ENCODE results near the gene MINPP1. TPM values are rescaled to one million over a fixed set of nuclear protein-coding genes. Genes with fewer than 3 reads are reported as not detected.

Gene MINPP1
- total RNA-seq, 2 donors from 2014 or later: 9.5 to 10.7 TPM

GRCh38 chr10:87500646-87501048, 4.0 kb upstream of the MINPP1 start:
- H3K27ac ChIP-seq: no peak overlapping the region
- no peak for DNase-seq (ENCODE audit: low spot score)
- peaks cover 2 to 6% of the 10 kb centered on the region in 2 donors for H3K4me1 ChIP-seq (ENCODE audit: control insufficient read depth in 1 of 2, low read depth in 2 of 2)
- no peaks in the 10 kb centered on the region for H3K27me3 ChIP-seq (replicated peaks; ENCODE audit: insufficient read depth)
- TF ChIP-seq CTCF (IDR thresholded peaks at IDR 0.05): no peak
- no peaks in the 10 kb centered on the region for H3K36me3 ChIP-seq
- ATAC-seq (ENCODE audit: insufficient number of reproducible peaks, low FRiP score, low read depth): no peak
- no peak overlapping the region for H3K4me3 ChIP-seq
- H3K9me3 ChIP-seq: no peaks in the 10 kb centered on the region

GRCh38 chr10:87503401-87503800, 1.3 kb upstream of the MINPP1 start:
- no peak for TF ChIP-seq CTCF (IDR thresholded peaks at IDR 0.05)
- ATAC-seq (ENCODE audit: insufficient number of reproducible peaks, low FRiP score, low read depth) (no peak), DNase-seq (ENCODE audit: low spot score) (no peak)
- H3K4me3 ChIP-seq: no peak overlapping the region
- peaks cover 16 to 25% of the 10 kb centered on the region in 2 donors for H3K4me1 ChIP-seq (ENCODE audit: control insufficient read depth in 1 of 2, low read depth in 2 of 2)
- no peak overlapping the region for H3K27ac ChIP-seq
- H3K27me3 ChIP-seq (replicated peaks; ENCODE audit: insufficient read depth): no peaks in the 10 kb centered on the region
- no peaks in the 10 kb centered on the region for H3K36me3 ChIP-seq
- no peaks in the 10 kb centered on the region for H3K9me3 ChIP-seq

- H3K9me3 ChIP-seq: no peaks in the 10 kb centered on the region
- no peak for TF ChIP-seq CTCF (IDR thresholded peaks at IDR 0.05)
- H3K27ac ChIP-seq: peak overlapping the region; percentile 79 to 86
- peaks cover 16 to 25% of the 10 kb centered on the region in 2 donors for H3K4me1 ChIP-seq (ENCODE audit: control insufficient read depth in 1 of 2, low read depth in 2 of 2)
- H3K36me3 ChIP-seq: no peaks in the 10 kb centered on the region
- ATAC-seq (ENCODE audit: insufficient number of reproducible peaks, low FRiP score, low read depth): no peak
- H3K27me3 ChIP-seq (replicated peaks; ENCODE audit: insufficient read depth): no peaks in the 10 kb centered on the region
- no peak for DNase-seq (ENCODE audit: low spot score)
- H3K4me3 ChIP-seq: peak overlapping the region; percentile 99
These were observed 807 bp upstream of the MINPP1 start for GRCh38 chr10:87503886-87504285.

GRCh38 chr10:87504307-87504639, 420 bp upstream of the MINPP1 start:
- peak overlapping the region; percentile 79 to 86 for H3K27ac ChIP-seq
- no peak for TF ChIP-seq CTCF (IDR thresholded peaks at IDR 0.05)
- peaks cover 16 to 25% of the 10 kb centered on the region in 2 donors for H3K4me1 ChIP-seq (ENCODE audit: control insufficient read depth in 1 of 2, low read depth in 2 of 2)
- H3K36me3 ChIP-seq: no peaks in the 10 kb centered on the region
- H3K27me3 ChIP-seq (replicated peaks; ENCODE audit: insufficient read depth): no peaks in the 10 kb centered on the region
- peak overlapping the region; percentile 99 for H3K4me3 ChIP-seq
- ATAC-seq (ENCODE audit: insufficient number of reproducible peaks, low FRiP score, low read depth) (peak; percentile 38), DNase-seq (ENCODE audit: low spot score) (no peak)
- no peaks in the 10 kb centered on the region for H3K9me3 ChIP-seq

- DNase-seq (ENCODE audit: low spot score): no peak
- peak overlapping the region; percentile 79 to 86 for H3K27ac ChIP-seq
- no peak for TF ChIP-seq CTCF (IDR thresholded peaks at IDR 0.05)
- no peaks in the 10 kb centered on the region for H3K27me3 ChIP-seq (replicated peaks; ENCODE audit: insufficient read depth)
- H3K4me3 ChIP-seq: peak overlapping the region; percentile 99
- peaks cover 18 to 25% of the 10 kb centered on the region in 2 donors for H3K4me1 ChIP-seq (ENCODE audit: control insufficient read depth in 1 of 2, low read depth in 2 of 2)
- H3K36me3 ChIP-seq: peaks cover 2% of the 10 kb centered on the region
- no peaks in the 10 kb centered on the region for H3K9me3 ChIP-seq
- ATAC-seq (ENCODE audit: insufficient number of reproducible peaks, low FRiP score, low read depth): no peak
These were observed 846 bp downstream of the MINPP1 start for GRCh38 chr10:87505366-87506111.
